NB4 (cell line): ENCODE measurements around the gene ATG4D.

Experiments
- CTCF ChIP-seq: IDR thresholded peaks from one replicate; pipeline ENCODE4 v1.5.1; 2012; ENCODE audit warnings: low read depth, low read length
- MAX ChIP-seq: IDR thresholded peaks from 2 replicates; pipeline ENCODE4 v1.6.1; 2011; ENCODE audit warnings: low read depth, low read length
- MYC ChIP-seq: IDR thresholded peaks from 2 replicates; pipeline ENCODE4 v1.6.1; 2011; ENCODE audit warnings: low read depth, low read length
- POLR2A ChIP-seq: IDR thresholded peaks from 2 replicates; pipeline ENCODE4 v1.6.1; 2011; ENCODE audit warnings: mild to moderate bottlenecking; ENCODE audit not compliant: insufficient read length; ENCODE audit errors: extremely low read depth

GRCh38 chr19:10566408-10566657 is 22.6 kb downstream of the ATG4D start:
- no peak for TF ChIP-seq CTCF
- no peak for TF ChIP-seq POLR2A
- TF ChIP-seq MAX, result no peak
- TF ChIP-seq MYC, result no peak
